Tibial artery (tissue), 4 donors: ENCODE data around the gene KLHL30.

Source experiments
- DNase-seq, 2 donors: peaks; one replicate each; pipeline ENCODE4 v3.0.0-alpha.2; 2019
- H3K27ac ChIP-seq, 2 donors: fragments of 200-600 bp; sonication (generic) in 1 of 2; 1 replicate in 1 of 2; 2 replicates in 1 of 2; pipeline ENCODE4 v1.5.1; 2018 to 2019; ENCODE audit warnings: mild to moderate bottlenecking in 1 of 2
- H3K27me3 ChIP-seq, 2 donors: fragments of 200-600 bp; sonication (generic) in 1 of 2; one replicate each; pipeline versions ENCODE4 v1.5.1 to v1.6.0; 2016 to 2019
- H3K36me3 ChIP-seq, 3 donors: fragments of 200-600 bp; sonication (generic) in 2 of 3; one replicate each; pipeline ENCODE4 v1.5.1; 2016 to 2019; ENCODE audit warnings: mild to moderate bottlenecking in 2 of 3
- H3K4me1 ChIP-seq, 4 donors: fragments of 200-600 bp; sonication (generic) in 2 of 4; 1 replicate in 3 of 4; 2 replicates in 1 of 4; pipeline ENCODE4 v1.5.1; 2016 to 2019
- H3K4me3 ChIP-seq, 2 donors: fragments of 200-600 bp; sonication (generic) in 1 of 2; 1 replicate in 1 of 2; 2 replicates in 1 of 2; pipeline ENCODE4 v1.5.1; 2018 to 2019; ENCODE audit warnings: mild to moderate bottlenecking in 2 of 2
- H3K9me3 ChIP-seq, 3 donors: fragments of 200-600 bp; sonication (generic) in 1 of 3; one replicate each; pipeline ENCODE4 v1.5.1; 2016 to 2019
- intact Hi-C: fragments of 100-400 bp; cut with DNase I; formaldehyde crosslinking; loops from one replicate; pipeline ENCODE4 v1.15.0; 2023; ENCODE audit warnings: low total_unique reads
- TF ChIP-seq, protein P1 (sequence below), 2 experiments: fragments of 200-600 bp in 1 of 2; fragments of 450-650 bp in 1 of 2; IDR thresholded peaks; one replicate each; pipeline ENCODE4 v1.5.1; 2017 to 2019; ENCODE audit warnings: antibody characterized with exemption in 2 of 2, mild to moderate bottlenecking in 1 of 2, moderate library complexity in 1 of 2

The KLHL30 gene

DNA sequence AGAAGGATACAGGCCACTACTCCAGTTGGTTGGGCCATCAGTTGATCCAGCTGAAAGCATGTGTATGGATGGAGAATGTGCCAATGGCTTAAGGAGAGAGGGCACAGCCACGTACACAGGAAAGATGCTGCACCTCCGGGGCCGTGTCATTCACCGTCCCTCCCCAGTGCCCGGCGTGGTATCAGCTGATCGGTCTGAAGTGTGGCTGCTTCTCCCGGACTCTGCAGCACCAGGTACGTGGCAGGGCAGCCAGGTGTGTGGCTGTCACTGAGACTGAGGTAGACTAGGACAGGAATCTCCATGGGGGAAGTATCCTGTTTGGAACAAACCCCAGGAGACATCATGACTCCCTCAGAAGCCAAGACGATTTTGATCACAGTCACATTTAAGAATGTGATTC lies 16.1 kb downstream of the KLHL30 start:
- H3K4me3 ChIP-seq, result no peak overlapping the region
- H3K27me3 ChIP-seq, result peaks cover 0 to 16% of the 10 kb centered on the region in 2 donors
- no peak overlapping the region for H3K27ac ChIP-seq
- TF ChIP-seq, protein P1, sequence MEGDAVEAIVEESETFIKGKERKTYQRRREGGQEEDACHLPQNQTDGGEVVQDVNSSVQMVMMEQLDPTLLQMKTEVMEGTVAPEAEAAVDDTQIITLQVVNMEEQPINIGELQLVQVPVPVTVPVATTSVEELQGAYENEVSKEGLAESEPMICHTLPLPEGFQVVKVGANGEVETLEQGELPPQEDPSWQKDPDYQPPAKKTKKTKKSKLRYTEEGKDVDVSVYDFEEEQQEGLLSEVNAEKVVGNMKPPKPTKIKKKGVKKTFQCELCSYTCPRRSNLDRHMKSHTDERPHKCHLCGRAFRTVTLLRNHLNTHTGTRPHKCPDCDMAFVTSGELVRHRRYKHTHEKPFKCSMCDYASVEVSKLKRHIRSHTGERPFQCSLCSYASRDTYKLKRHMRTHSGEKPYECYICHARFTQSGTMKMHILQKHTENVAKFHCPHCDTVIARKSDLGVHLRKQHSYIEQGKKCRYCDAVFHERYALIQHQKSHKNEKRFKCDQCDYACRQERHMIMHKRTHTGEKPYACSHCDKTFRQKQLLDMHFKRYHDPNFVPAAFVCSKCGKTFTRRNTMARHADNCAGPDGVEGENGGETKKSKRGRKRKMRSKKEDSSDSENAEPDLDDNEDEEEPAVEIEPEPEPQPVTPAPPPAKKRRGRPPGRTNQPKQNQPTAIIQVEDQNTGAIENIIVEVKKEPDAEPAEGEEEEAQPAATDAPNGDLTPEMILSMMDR (IDR thresholded peaks at IDR 0.05), result no peak
- peaks cover 0 to 13% (median 12%) of the 10 kb centered on the region in 4 donors for H3K4me1 ChIP-seq
- intact Hi-C loops, result no loop called here
- H3K36me3 ChIP-seq, result peaks cover 0 to 20% (median 0%) of the 10 kb centered on the region in 3 donors
- no peaks in the 10 kb centered on the region for H3K9me3 ChIP-seq
- DNase-seq, result no peak

DNA sequence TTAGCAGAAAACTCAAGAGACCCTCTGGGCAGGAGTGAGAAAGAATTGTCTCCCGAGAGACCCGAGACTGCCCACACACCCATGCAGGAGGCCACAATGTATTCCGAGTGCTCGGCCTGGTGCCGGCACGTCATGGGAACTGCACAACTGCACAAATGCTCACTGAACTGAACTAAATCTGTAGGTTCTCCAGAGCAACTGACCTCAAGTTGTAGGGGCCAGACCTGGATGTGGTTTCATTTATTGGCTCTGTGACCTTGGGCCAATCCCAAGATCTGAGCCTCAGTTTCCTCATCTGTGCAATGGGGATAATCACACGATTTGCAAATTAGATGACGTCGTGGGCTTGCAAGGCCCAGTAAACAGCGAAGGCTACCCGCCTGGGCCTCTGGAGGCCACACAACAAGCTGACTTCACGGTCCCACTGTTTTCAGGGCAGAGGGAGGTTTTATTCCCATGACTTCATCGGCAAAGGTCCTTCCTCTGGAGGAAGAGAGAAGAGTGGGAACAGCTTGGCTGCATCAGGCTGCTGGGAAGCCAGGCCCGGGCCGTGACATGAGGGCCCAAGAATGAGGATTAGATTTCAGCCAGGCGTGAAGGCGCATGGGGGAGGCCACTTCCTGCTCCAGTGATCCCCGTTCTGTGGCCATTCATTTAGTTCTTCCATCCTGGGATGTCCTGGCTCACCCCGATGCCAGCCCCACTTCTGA lies 16.7 kb downstream of the KLHL30 start:
- intact Hi-C loops, result no loop called here
- no peaks in the 10 kb centered on the region for H3K9me3 ChIP-seq
- DNase-seq, result no peak
- peaks cover 0 to 15% (median 0%) of the 10 kb centered on the region in 3 donors for H3K36me3 ChIP-seq
- H3K27me3 ChIP-seq, result peaks cover 0 to 22% of the 10 kb centered on the region in 2 donors
- peaks cover 0 to 16% (median 13%) of the 10 kb centered on the region in 4 donors for H3K4me1 ChIP-seq
- TF ChIP-seq, protein P1 (IDR thresholded peaks at IDR 0.05), result no peak
- no peak overlapping the region for H3K27ac ChIP-seq
- no peak overlapping the region for H3K4me3 ChIP-seq

DNA sequence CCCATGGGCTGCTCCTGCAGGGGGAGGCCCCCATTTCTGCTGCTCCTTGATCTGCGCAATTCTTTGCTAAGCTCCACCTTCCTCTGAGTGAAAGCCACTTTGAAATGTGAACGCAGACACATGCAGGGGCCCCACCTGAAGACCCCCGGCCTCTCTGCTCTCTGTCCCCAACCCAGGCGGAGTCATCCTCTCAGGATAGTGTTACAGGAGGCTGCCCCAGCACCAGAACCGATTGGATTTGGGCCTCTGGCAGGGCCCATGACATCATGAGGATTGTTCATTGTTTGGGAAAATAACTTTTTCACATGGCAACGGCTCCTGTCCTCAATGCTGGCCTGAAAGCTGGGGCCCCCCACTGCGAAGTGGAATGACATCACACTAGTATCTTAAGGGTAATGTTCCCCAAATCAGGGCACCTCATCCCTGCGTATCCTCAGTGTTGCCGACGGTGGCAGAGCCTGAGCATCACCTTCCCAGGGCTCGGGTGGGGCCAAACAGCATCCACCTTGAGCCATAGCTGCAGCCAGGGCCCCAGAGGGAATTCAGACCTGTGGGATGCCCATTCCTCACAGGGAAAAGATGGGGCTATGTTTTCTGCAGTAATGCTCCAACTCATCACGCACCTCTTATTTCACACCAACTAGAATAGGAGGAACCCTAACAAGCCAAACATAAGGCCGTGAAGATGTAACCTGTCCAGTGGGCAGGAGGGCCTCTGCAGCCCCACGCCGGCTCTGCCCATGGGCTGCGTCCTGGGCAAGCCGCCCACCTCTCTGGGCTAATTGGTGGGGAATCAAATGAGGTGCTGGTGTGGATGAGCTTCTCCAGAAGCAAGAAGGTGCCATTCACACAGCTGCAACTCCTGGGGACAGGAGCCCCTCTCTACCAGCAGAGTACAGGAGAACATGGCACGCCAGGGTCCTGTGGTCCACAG lies 17.6 kb downstream of the KLHL30 start:
- no peak overlapping the region for H3K27ac ChIP-seq
- intact Hi-C loops, result no loop called here
- H3K4me1 ChIP-seq, result peaks cover 0 to 16% (median 13%) of the 10 kb centered on the region in 4 donors
- H3K9me3 ChIP-seq, result no peaks in the 10 kb centered on the region
- peaks cover 0 to 30% of the 10 kb centered on the region in 2 donors for H3K27me3 ChIP-seq
- no peak for DNase-seq
- no peak overlapping the region for H3K4me3 ChIP-seq
- peaks cover 0 to 9% (median 0%) of the 10 kb centered on the region in 3 donors for H3K36me3 ChIP-seq
- TF ChIP-seq, protein P1 (IDR thresholded peaks at IDR 0.05), result no peak

DNA sequence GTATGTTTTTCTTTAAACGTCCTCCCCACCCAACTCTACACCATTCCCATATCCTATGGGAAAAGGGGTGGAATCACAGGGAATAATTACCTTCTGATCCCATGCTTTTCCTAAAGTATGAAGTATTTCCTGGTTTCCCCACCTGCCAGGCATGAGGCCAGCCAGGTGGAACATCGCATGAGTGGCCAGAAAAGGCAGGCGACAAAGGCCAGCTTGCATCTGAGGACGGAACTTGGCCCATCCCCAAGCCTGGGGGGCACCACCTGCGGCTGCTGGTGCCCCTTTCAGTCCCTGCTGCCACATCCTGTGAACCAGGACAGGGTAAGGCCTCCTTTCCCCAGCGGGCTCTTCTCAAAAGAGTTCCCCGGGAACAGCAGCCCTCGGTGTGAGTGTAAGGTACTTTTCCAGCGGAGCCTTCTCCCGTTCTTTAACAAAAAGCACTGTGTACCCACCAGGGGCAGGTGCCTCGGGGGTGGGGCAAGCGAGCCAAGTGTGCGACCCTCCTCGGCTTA lies 19.1 kb downstream of the KLHL30 start:
- Histone ChIP-seq H3K27me3 (peaks cover 0 to 46% of the 10 kb centered on the region in 2 donors), H3K36me3 (no peaks in the 10 kb centered on the region), H3K4me1 (peaks cover 0 to 16% (median 13%) of the 10 kb centered on the region in 4 donors), H3K27ac (no peak overlapping the region), H3K9me3 (no peaks in the 10 kb centered on the region), H3K4me3 (no peak overlapping the region)
- TF ChIP-seq, protein P1 (IDR thresholded peaks at IDR 0.05), result no peak
- intact Hi-C loops, result no loop called here
- no peak for DNase-seq

- Histone ChIP-seq H3K36me3 (no peaks in the 10 kb centered on the region), H3K4me3 (no peak overlapping the region), H3K27me3 (peaks cover 0 to 51% of the 10 kb centered on the region in 2 donors), H3K27ac (no peak overlapping the region), H3K9me3 (no peaks in the 10 kb centered on the region), H3K4me1 (peaks cover 0 to 16% (median 13%) of the 10 kb centered on the region in 4 donors)
- no peak for DNase-seq
- intact Hi-C loops, result no loop called here
- TF ChIP-seq, protein P1 (IDR thresholded peaks at IDR 0.05), result no peak
Observed at GRCh38 chr2:238158018-238158508, 19.6 kb downstream of the KLHL30 start.
